ENCODE data around the gene EFTUD2.

Gene EFTUD2

GRCh38 chr17:44887971-44888954, 11.0 kb downstream of the EFTUD2 start:
- no peak for DNase-seq (ENCODE audit: low read depth, low spot score)

DNA sequence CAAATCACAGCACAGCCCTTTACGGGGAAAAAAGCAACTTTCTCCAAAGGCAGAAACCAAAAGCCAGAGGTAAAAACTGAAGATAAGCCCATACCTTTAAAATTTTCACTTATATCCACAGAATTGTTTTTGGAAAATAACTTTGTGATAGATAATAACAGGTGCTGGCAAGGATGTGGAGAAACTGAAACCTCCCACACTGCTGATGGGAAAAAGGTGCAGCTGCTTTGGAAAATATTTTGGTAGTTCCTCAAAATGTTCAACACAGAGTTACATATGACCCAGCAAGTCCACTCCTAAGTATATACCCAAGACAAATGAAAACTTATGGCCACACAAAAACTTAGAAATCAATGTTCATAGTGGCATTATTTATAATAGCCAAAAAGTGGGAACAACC, 12.2 kb downstream of the EFTUD2 start:
- no peak for DNase-seq (ENCODE audit: low read depth, low spot score)

GRCh38 chr17:44884941-44885340, 14.3 kb downstream of the EFTUD2 start:
- DNase-seq (ENCODE audit: low read depth, low spot score), result peak; percentile 62

DNA sequence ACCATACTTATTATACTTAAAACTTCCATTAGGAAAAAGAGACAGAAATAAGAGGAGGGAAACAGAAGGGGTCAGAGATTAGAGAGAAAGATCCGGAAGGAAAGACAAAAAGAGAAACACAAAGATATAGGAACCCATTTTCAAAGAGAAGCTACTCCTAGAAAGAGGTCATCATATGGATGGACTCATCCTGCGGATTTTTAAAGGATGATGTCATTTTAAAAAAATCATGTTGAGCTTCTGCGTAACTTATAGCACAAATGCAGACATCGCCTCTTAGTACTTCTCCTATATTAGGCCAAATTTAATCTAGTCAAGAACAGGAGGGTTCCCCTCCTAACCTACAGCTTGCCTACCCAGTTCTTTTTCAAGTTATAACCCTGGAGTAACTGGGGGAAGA, 18.1 kb downstream of the EFTUD2 start:
- DNase-seq (ENCODE audit: low read depth, low spot score), result no peak

GRCh38 chr17:44880062-44880461, 19.2 kb downstream of the EFTUD2 start:
- no peak for DNase-seq (ENCODE audit: low read depth, low spot score)

GRCh38 chr17:44879376-44879775, 19.9 kb downstream of the EFTUD2 start:
- no peak for DNase-seq (ENCODE audit: low read depth, low spot score)

DNA sequence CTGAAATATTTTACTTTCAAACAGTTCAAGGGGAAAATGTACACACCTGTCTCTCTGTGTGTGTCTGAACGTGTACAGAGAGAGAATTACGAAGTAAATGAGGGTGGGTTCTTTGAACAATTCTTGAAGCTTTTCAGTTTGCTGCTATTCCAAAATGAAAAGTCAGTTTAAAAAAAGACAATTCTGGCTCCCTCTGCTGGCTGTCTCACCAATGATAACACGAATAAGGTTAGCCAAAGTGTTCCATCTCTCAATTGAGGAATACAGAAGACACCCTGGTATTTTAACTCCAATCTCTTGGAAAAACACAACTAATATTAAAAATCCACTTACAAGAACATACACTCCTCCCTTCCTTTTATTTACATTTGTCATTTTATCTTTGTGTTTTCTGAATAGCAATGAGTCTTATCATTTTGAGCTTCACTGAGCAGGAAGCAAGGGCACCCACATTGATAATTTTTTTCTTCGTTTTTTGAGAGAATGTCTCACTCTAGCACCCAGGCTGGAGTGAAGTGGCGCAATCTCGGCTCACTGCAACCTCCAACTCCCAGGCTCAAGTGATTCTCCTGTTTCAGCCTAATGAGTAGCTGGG, 20.5 kb downstream of the EFTUD2 start:
- DNase-seq (ENCODE audit: low read depth, low spot score), result peak; percentile 51

- no peak for DNase-seq (ENCODE audit: low read depth, low spot score)
Observed at GRCh38 chr17:44877121-44877520, 22.1 kb downstream of the EFTUD2 start.

GRCh38 chr17:44875761-44876160, 23.5 kb downstream of the EFTUD2 start:
- DNase-seq (ENCODE audit: low read depth, low spot score), result no peak

- DNase-seq (ENCODE audit: low read depth, low spot score), result peak; percentile 57
Observed at GRCh38 chr17:44872131-44872768, 27.0 kb downstream of the EFTUD2 start.

GRCh38 chr17:44871556-44871955, 27.7 kb downstream of the EFTUD2 start:
- DNase-seq (ENCODE audit: low read depth, low spot score), result no peak

DNA sequence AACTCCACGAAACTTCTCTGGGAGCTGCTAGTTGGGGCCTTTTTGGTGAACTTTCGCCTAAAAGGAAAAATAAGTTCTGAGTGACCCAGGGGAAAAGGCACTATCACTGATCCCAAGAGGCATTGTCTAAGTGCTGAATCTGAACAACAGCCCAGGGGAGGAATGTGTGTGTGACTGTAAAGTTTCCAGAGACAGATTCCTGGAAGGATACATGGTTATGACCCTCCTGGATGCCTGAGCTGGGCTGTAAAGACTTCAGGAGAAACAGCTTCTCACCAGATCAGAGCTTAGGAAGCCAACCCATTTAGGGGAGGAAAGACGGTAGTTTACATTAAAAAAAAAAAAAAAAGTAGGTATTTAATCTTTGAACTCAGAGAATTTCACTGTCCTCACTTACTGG, 31.4 kb downstream of the EFTUD2 start:
- no peak for DNase-seq (ENCODE audit: low read depth, low spot score)

DNA sequence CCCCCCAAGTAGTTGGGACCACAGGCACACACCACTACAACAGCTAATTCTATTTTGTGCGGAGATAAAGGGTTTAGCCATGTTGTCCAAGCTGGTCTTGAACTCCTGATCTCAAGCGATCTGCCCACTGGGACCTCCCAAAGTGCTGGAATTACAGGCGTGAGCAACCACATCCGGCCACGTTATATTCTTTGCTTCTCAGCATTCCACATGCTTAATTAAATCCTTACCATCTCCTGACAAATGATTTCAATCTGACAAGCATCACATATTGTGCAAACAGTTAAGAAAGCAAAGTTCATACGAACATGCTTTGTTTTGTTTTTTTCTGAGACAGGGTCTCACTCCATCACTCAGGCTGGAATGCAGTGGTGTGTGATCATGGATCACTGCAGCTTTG, 33.3 kb downstream of the EFTUD2 start:
- DNase-seq (ENCODE audit: low read depth, low spot score), result no peak

DNA sequence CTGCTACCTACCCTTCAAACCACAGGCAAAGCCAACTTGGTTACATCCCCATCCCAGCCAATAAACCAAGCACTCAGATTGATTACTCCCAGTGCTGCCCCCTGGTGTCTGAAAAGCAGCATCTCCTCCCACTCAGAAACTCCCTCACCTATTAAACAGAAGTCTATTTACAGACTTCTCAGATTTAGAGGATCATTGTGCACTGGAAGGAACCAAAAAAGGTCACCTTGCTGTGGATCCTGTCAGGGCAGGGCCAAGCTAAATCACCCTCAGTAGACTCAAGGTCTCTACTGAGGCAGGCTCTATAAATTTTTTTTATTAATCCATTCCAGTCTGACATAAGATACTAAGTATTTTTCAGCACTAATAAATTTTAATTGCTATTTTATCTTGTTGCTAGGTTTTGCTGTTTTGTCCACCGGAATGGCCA, 34.0 kb downstream of the EFTUD2 start:
- DNase-seq (ENCODE audit: low read depth, low spot score), result peak; percentile 84

GRCh38 chr17:44864831-44865230, 34.4 kb downstream of the EFTUD2 start:
- DNase-seq (ENCODE audit: low read depth, low spot score), result no peak

GRCh38 chr17:44863061-44863918, 36.0 kb downstream of the EFTUD2 start:
- no peak for DNase-seq (ENCODE audit: low read depth, low spot score)

DNA sequence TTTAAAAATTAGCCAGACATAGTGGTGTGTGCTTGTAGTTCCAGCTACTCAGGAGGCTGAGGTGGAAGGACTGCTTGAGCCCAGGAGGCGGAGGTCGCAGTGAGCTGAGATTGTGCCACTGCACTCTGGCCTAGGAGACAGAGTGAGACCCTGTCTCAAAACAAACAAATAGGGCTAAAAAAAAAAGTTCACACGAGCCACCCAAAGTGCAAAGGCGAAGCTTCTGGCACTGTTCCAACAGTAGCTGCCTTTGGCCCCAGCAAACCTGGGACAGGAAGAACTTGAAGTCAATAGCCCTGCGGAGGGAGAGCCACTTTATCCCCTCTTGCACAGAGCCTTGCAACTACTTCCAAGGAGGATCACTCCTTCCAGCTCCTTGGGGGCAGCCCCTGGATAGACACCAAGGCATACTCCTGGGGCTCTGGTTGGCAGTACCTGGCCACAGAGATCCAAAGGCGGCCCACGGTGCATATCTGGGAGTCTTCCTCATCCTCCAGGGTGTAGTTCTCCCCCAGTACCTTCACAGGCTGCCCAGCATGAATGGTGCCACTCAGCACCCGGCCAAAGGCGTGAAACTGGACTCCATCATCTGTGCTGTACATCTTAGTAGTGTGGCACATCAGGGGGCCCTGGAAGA, 36.8 kb downstream of the EFTUD2 start:
- no peak for DNase-seq (ENCODE audit: low read depth, low spot score)

DNA sequence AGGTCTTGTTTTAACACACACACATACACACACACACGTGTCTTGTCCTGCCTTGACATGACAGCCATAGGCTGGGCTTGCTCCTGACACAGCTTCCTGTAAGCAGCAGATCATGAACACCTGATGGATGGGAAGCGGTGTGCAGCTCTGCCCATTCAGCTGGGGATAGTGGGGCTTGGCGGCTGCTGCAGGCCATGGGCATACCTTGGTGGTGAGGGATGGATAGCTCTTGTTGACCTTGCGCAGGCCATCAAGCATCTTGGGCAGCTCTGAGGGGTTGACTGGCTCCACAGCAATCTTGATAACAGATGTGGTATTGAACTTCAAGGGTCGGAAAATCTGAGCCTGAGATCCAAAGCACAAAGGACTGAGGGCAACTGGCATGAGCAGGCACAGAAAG, 39.5 kb downstream of the EFTUD2 start:
- DNase-seq (ENCODE audit: low read depth, low spot score), result no peak

- no peak for DNase-seq (ENCODE audit: low read depth, low spot score)
Observed at GRCh38 chr17:44854192-44854591, 45.1 kb downstream of the EFTUD2 start.

GRCh38 chr17:44850612-44851011, 48.6 kb downstream of the EFTUD2 start:
- DNase-seq (ENCODE audit: low read depth, low spot score), result no peak

- DNase-seq (ENCODE audit: low read depth, low spot score), result no peak
Observed at GRCh38 chr17:44850025-44850424, 49.2 kb downstream of the EFTUD2 start.

Data from astrocyte of the hippocampus (primary cell).